ENCODE data around the gene SUGCT.

SUGCT gene

GRCh38 chr7:40425696-40426095, 290.9 kb downstream of the SUGCT start:
- Histone ChIP-seq H3K9me3 (ENCODE audit: control insufficient read depth, low read length) (no peaks in the 10 kb centered on the region), H3K4me3 (ENCODE audit: extremely low read depth, insufficient read depth, low read length, poor library complexity, severe bottlenecking) (no peak overlapping the region), H3K27ac (ENCODE audit: low read depth, low read length, severe bottlenecking) (no peak overlapping the region), H3K4me1 (ENCODE audit: control insufficient read depth, insufficient read depth, low read length, poor library complexity, severe bottlenecking) (no peaks in the 10 kb centered on the region), H3K36me3 (ENCODE audit: control insufficient read depth, insufficient read depth, low read length) (no peaks in the 10 kb centered on the region)
- no CpG with 5 or more reads among the region's 2 CpGs for WGBS, 2 experiments (ENCODE audit: insufficient coverage in 2 of 2)

DNA sequence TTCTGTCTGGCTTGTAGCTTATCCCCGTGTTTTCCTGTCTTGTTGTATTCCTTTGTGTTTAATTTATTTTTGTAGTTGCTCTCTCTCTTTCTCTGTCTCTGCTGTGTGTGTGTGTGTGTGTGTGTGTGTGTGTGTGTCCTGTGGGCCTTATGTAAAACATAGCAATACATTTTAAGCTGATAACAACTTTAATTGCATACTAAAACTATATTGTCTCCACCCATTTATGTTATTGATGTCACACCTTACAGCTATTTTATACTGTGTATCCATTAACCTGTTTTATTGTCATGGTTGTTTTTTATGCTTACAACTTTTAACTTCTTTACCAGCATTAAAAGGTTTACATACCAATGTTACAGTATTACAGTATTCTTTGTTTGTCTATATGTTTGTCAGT, 293.6 kb downstream of the SUGCT start:
- Histone ChIP-seq H3K27ac (ENCODE audit: low read depth, low read length, severe bottlenecking) (no peak overlapping the region), H3K4me3 (ENCODE audit: extremely low read depth, insufficient read depth, low read length, poor library complexity, severe bottlenecking) (no peak overlapping the region), H3K36me3 (ENCODE audit: control insufficient read depth, insufficient read depth, low read length) (no peaks in the 10 kb centered on the region), H3K4me1 (ENCODE audit: control insufficient read depth, insufficient read depth, low read length, poor library complexity, severe bottlenecking) (no peaks in the 10 kb centered on the region), H3K9me3 (ENCODE audit: control insufficient read depth, low read length) (no peaks in the 10 kb centered on the region)
- no CpG with 5 or more reads among the region's 1 CpG for WGBS, 2 experiments (ENCODE audit: insufficient coverage in 2 of 2)

DNA sequence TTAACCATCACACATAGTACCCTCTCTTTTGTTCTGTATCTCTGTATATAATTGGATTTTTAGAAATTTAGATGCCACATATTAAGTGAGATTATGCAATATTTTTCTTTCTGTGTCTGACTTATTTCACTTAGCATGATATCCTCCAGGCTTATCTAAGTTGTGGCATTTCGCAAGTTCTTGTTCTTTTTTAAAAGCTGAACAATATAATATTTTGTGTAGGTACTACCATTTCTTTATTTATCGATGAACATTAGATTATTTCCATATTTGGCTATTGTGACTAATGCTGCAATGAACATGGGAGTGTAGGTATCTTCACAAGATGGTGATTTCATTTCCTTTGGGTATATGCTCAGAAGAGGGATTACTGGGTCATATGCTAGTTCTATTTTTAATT, 295.0 kb downstream of the SUGCT start:
- H3K9me3 ChIP-seq (ENCODE audit: control insufficient read depth, low read length), result no peaks in the 10 kb centered on the region
- no CpG with 5 or more reads among the region's 2 CpGs for WGBS, 2 experiments (ENCODE audit: insufficient coverage in 2 of 2)
- H3K4me1 ChIP-seq (ENCODE audit: control insufficient read depth, insufficient read depth, low read length, poor library complexity, severe bottlenecking), result no peaks in the 10 kb centered on the region
- no peak overlapping the region for H3K4me3 ChIP-seq (ENCODE audit: extremely low read depth, insufficient read depth, low read length, poor library complexity, severe bottlenecking)
- H3K36me3 ChIP-seq (ENCODE audit: control insufficient read depth, insufficient read depth, low read length), result no peaks in the 10 kb centered on the region
- H3K27ac ChIP-seq (ENCODE audit: low read depth, low read length, severe bottlenecking), result no peak overlapping the region

GRCh38 chr7:40432046-40432445, 297.2 kb downstream of the SUGCT start:
- no peak overlapping the region for H3K27ac ChIP-seq (ENCODE audit: low read depth, low read length, severe bottlenecking)
- H3K4me3 ChIP-seq (ENCODE audit: extremely low read depth, insufficient read depth, low read length, poor library complexity, severe bottlenecking), result no peak overlapping the region
- H3K4me1 ChIP-seq (ENCODE audit: control insufficient read depth, insufficient read depth, low read length, poor library complexity, severe bottlenecking), result peaks cover 2% of the 10 kb centered on the region
- 94 to 100% methylated on average over 2 of the region's 2 CpGs for WGBS, 2 experiments (ENCODE audit: insufficient coverage in 2 of 2)
- no peaks in the 10 kb centered on the region for H3K36me3 ChIP-seq (ENCODE audit: control insufficient read depth, insufficient read depth, low read length)
- H3K9me3 ChIP-seq (ENCODE audit: control insufficient read depth, low read length), result no peaks in the 10 kb centered on the region

GRCh38 chr7:40436710-40437109, 301.9 kb downstream of the SUGCT start:
- 100% methylated on average over 1 of the region's 1 CpG; no CpG with 5 or more reads in 1 of the 2 experiments for WGBS, 2 experiments (ENCODE audit: insufficient coverage in 2 of 2)
- Histone ChIP-seq H3K9me3 (ENCODE audit: control insufficient read depth, low read length) (peaks cover 8% of the 10 kb centered on the region), H3K4me1 (ENCODE audit: control insufficient read depth, insufficient read depth, low read length, poor library complexity, severe bottlenecking) (peaks cover 16% of the 10 kb centered on the region), H3K27ac (ENCODE audit: low read depth, low read length, severe bottlenecking) (no peak overlapping the region), H3K36me3 (ENCODE audit: control insufficient read depth, insufficient read depth, low read length) (no peaks in the 10 kb centered on the region), H3K4me3 (ENCODE audit: extremely low read depth, insufficient read depth, low read length, poor library complexity, severe bottlenecking) (no peak overlapping the region)

- Histone ChIP-seq H3K9me3 (ENCODE audit: control insufficient read depth, low read length) (peaks cover 12% of the 10 kb centered on the region), H3K4me1 (ENCODE audit: control insufficient read depth, insufficient read depth, low read length, poor library complexity, severe bottlenecking) (peaks cover 16% of the 10 kb centered on the region), H3K36me3 (ENCODE audit: control insufficient read depth, insufficient read depth, low read length) (no peaks in the 10 kb centered on the region), H3K27ac (ENCODE audit: low read depth, low read length, severe bottlenecking) (peak overlapping the region; percentile 85), H3K4me3 (ENCODE audit: extremely low read depth, insufficient read depth, low read length, poor library complexity, severe bottlenecking) (no peak overlapping the region)
- 25% methylated on average over 1 of the region's 1 CpG; no CpG with 5 or more reads in 1 of the 2 experiments for WGBS, 2 experiments (ENCODE audit: insufficient coverage in 2 of 2)
These were observed 302.7 kb downstream of the SUGCT start for GRCh38 chr7:40437498-40437897.

- H3K36me3 ChIP-seq (ENCODE audit: control insufficient read depth, insufficient read depth, low read length), result no peaks in the 10 kb centered on the region
- H3K27ac ChIP-seq (ENCODE audit: low read depth, low read length, severe bottlenecking), result peak overlapping the region; percentile 85
- H3K4me3 ChIP-seq (ENCODE audit: extremely low read depth, insufficient read depth, low read length, poor library complexity, severe bottlenecking), result no peak overlapping the region
- peaks cover 16% of the 10 kb centered on the region for H3K4me1 ChIP-seq (ENCODE audit: control insufficient read depth, insufficient read depth, low read length, poor library complexity, severe bottlenecking)
- peaks cover 12% of the 10 kb centered on the region for H3K9me3 ChIP-seq (ENCODE audit: control insufficient read depth, low read length)
- WGBS, 2 experiments (ENCODE audit: insufficient coverage in 2 of 2), result 89 to 100% methylated on average over 1 to 2 of the region's 6 CpGs
These were observed 303.3 kb downstream of the SUGCT start for GRCh38 chr7:40437936-40438634.

- H3K27ac ChIP-seq (ENCODE audit: low read depth, low read length, severe bottlenecking), result no peak overlapping the region
- WGBS, 2 experiments (ENCODE audit: insufficient coverage in 2 of 2), result 85 to 100% methylated on average over 4 to 6 of the region's 6 CpGs
- H3K4me3 ChIP-seq (ENCODE audit: extremely low read depth, insufficient read depth, low read length, poor library complexity, severe bottlenecking), result no peak overlapping the region
- H3K4me1 ChIP-seq (ENCODE audit: control insufficient read depth, insufficient read depth, low read length, poor library complexity, severe bottlenecking), result peaks cover 16% of the 10 kb centered on the region
- peaks cover 12% of the 10 kb centered on the region for H3K9me3 ChIP-seq (ENCODE audit: control insufficient read depth, low read length)
- H3K36me3 ChIP-seq (ENCODE audit: control insufficient read depth, insufficient read depth, low read length), result no peaks in the 10 kb centered on the region
These were observed 304.9 kb downstream of the SUGCT start for GRCh38 chr7:40439686-40440085.

GRCh38 chr7:40447345-40447744, 312.5 kb downstream of the SUGCT start:
- H3K4me3 ChIP-seq (ENCODE audit: extremely low read depth, insufficient read depth, low read length, poor library complexity, severe bottlenecking), result no peak overlapping the region
- H3K4me1 ChIP-seq (ENCODE audit: control insufficient read depth, insufficient read depth, low read length, poor library complexity, severe bottlenecking), result no peaks in the 10 kb centered on the region
- no peaks in the 10 kb centered on the region for H3K36me3 ChIP-seq (ENCODE audit: control insufficient read depth, insufficient read depth, low read length)
- H3K9me3 ChIP-seq (ENCODE audit: control insufficient read depth, low read length), result no peaks in the 10 kb centered on the region
- no peak overlapping the region for H3K27ac ChIP-seq (ENCODE audit: low read depth, low read length, severe bottlenecking)
- 42 to 79% methylated on average over 2 of the region's 2 CpGs for WGBS, 2 experiments (ENCODE audit: insufficient coverage in 2 of 2)

GRCh38 chr7:40455485-40455884, 320.7 kb downstream of the SUGCT start:
- no peaks in the 10 kb centered on the region for H3K4me1 ChIP-seq (ENCODE audit: control insufficient read depth, insufficient read depth, low read length, poor library complexity, severe bottlenecking)
- no peaks in the 10 kb centered on the region for H3K36me3 ChIP-seq (ENCODE audit: control insufficient read depth, insufficient read depth, low read length)
- no peak overlapping the region for H3K4me3 ChIP-seq (ENCODE audit: extremely low read depth, insufficient read depth, low read length, poor library complexity, severe bottlenecking)
- no peaks in the 10 kb centered on the region for H3K9me3 ChIP-seq (ENCODE audit: control insufficient read depth, low read length)
- no peak overlapping the region for H3K27ac ChIP-seq (ENCODE audit: low read depth, low read length, severe bottlenecking)

DNA sequence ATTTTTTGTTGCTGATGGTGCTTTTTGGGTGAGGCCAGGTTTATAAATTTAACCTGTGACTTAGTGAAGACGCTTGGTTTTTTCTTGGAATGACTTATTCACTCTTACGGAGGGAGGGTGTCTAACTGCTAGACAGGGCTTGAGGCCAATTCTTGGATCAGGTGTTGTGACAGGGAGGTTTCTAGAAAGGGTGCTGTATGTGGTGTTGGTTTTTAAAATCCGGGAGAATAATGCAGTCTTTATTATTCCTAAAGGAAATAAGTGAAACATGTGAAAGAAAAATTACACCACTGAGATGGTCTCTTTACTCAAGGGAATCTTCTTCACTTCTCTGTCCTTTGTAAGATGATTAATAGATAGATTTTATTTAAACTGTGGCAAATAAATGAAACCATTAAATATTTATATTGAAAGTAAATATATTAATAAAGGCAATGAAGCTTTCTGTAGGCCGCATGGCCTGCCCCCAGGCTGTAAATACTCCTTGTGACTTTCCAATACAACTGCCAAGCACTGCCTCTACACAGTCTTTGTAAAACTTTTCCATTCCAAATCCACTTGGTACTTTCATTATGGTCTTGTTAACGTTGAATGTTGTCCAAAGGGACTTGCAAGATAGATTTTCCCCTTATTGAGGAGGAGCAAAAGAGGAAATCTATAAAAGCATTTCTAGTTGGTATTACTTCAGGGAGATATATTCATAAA, 323.1 kb downstream of the SUGCT start:
- no peaks in the 10 kb centered on the region for H3K9me3 ChIP-seq (ENCODE audit: control insufficient read depth, low read length)

More for the DNA sequence above, 323.1 kb downstream of the SUGCT start:
- WGBS, 2 experiments (ENCODE audit: insufficient coverage in 2 of 2), result 90 to 100% methylated on average over 2 to 3 of the region's 5 CpGs
- no peak overlapping the region for H3K27ac ChIP-seq (ENCODE audit: low read depth, low read length, severe bottlenecking)
- no peaks in the 10 kb centered on the region for H3K36me3 ChIP-seq (ENCODE audit: control insufficient read depth, insufficient read depth, low read length)
- H3K4me3 ChIP-seq (ENCODE audit: extremely low read depth, insufficient read depth, low read length, poor library complexity, severe bottlenecking), result no peak overlapping the region
- no peaks in the 10 kb centered on the region for H3K4me1 ChIP-seq (ENCODE audit: control insufficient read depth, insufficient read depth, low read length, poor library complexity, severe bottlenecking)
